GM18499 (cell line): Measurements from ENCODE around the gene EDRF1.

Experiments
- ATAC-seq: cut with Tn5 transposase; IDR thresholded peaks from one replicate; pipeline ENCODE4 v1.9.1; 2021; ENCODE audit warnings: moderate number of reproducible peaks; ENCODE audit not compliant: insufficient read depth, unreplicated experiment

Gene EDRF1

DNA sequence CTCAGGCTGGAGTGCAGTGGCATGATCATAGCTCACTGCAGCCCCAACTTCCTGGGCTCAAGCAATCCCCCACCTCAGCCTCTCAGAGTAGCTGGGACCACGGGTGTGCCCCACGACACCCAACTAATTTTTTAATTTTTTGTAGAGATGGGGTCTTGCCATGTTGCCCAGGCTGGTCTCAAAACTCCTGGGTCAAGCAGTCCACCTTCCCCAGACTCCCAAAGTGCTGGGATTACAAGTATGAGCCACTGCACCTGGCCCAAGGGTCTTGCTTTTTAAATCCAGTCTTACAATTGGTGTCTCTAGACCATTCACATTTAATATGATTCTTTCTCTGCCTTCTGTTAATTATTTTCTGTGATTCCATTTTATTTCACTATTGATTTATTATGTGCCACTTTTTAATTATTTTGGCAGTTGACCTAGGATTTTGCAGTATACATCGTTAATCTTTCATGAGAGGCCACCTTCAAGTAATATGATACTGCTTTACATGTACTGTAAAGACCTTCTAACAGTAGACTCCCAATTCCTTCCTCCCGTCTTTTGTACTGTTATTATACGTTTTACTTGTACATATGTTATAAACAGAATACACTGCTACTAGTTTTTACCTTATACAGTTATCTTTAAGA lies 37.5 kb downstream of the EDRF1 start:
- ATAC-seq, result no peak

DNA sequence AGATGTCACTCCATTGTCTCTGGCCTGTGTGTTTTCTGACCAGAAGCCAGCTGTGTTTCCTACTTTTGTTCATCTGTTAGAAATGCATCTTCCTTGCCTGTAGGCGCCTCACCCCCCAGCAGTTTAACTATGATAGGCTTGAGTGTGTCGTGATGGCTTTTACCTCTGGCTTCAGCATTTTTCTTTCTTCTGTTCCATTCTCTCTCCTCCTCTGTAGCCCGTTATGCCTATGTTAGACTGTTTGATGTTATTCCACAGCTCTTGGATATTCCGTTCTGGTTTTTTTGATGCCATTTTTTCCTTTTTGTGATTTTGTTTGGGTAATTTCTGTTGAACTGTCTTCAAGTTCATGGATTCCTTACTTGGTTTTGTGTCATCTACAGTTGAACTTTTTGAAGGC lies 38.2 kb downstream of the EDRF1 start:
- no peak for ATAC-seq

DNA sequence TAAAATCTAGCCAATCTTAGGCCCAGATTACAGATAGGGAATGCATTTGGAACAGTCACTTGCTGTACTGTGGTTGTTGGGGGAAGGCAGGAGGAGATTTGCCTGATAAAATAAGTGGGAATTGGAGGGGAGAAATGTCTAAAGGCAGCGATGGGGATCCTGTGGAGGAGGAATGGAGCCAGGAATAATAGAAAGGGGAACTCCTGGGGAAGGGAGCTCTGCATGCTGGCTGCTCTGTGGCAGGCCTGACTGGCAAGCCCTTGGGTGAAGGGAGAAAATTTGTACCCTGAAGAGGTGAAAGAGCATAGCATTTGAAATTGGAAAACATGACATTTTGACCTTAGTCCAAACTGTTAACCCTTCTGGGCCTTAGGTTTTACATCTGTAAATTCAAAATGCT lies 42.5 kb downstream of the EDRF1 start:
- ATAC-seq, result no peak

DNA sequence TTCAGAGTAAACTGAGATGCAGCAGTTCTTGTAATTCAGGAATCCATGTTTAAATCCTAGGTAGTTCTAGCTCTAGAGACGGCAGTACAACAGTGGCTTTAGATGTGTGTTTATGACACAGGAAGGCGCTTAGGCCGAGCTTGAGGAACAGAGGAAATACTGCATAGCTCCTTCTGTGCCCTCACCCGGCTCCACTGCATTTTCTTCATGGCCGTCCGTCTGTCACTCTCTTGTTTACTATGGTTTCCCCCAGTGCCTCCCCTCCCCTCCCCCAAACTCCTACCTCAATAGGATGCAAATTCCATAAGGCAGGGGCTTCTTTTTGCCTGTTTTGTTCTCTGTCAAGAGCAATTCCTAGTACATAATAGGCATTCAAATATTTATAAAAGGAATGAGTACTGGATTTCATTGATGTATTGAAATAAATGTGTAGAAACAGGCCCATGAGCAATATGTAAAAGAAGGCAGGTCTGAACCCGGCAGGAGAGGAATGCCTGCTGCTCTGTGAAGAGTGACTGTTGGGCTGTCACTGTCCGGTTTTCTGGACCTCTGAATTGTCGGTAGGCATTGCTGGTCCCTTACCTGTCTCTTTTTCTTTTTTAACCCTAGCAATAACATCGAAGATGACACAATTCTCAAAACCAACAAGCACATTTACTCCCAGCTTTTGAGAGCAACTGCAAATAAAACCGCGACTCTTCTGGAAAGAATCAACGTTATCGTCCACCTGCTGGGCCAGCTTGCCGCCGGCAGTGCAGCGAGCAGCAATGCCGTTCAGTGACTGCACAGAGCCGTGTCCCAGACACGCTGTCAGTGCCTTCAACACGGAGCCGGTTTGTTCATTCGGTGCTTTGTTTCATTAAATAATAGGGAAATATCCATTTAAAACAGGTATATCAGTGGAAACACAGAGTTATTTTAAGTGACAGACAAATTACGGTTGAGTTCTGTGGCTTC lies 43.5 kb downstream of the EDRF1 start:
- ATAC-seq, result no peak

DNA sequence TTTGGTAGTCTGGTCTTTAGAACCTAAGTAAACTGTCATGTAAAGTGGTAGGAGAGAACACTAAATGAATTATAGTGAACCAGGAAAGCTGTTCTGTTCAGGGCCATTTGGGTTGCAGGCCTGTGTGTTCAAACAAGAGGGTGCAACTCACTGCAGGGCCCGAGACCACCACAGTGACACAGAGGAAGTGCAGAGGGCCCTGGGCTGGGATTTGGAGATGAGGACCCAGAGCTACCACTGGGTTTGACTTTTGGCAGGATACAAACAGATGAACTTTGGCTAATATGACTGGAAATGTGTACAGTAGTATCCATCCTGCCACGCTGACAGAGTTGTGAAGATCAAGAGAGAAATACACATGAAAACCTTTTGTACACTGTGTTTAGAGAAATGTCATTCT lies 46.3 kb downstream of the EDRF1 start:
- ATAC-seq, result no peak

DNA sequence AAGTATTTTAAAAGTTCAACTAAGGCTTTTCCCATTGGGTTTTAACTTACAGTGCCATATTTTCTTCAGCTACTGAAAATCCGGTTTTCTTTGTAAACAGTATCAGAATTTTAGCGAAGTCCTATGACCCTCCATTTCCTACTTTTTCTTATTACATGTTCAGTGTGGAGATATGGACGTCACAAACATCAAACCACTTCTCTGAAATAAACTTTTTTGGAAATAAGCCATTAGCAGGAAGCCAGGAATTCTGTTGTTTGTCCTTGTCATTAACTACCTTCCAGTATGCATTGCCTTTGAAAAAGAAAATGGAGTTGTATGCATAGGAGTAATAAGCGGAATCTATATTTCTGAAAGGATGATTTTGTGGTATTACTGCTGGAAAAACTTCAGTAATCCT lies 47.0 kb downstream of the EDRF1 start:
- ATAC-seq, result no peak

DNA sequence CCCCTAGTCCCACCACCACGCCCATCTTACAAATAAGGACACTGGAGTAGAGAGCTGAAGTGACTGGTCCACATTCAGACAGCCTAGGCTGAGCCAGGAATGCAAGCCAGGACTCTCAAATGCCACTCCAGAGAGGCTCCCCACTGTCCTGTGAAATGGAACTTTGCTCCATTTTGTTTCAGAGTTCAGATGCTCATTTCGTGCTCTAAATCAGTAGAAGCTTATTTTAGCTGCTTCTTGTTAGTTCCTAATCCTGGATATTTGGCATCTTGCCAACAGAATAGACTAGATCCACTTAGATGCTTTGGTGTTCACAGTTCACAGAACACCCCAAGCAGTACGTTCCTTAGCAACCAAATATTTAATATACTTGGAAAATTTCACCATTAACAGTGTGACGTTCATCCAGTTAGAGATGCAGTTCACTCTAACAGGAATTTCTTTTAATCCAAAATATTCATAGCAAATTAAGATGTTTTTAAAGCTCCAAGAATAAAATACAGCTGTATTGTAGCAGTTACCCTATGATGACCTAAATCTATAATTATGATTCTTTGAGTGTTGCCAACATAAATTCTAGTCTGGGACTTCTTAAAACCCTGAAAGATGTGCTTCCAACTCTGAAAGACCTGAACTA lies 48.8 kb downstream of the EDRF1 start:
- ATAC-seq, result no peak

DNA sequence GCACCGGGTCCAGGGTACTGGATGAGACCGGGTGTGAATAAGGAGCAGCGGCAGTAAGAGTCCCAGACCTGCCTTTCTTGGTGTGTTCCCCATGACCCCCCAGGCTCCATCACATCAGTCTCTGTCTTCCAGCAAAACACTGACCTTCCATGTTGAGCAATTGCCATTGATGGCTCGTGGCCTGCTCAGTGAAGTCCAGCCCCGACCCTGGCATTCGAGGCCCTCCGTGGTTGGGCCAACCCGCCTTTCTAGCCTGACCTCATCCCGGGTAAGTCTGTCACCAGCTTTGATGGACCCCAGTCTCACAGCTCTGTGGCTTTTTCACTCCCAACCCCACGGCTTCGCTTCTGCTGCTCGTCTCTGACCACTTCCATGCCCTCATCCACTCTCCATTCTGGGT lies 49.7 kb downstream of the EDRF1 start:
- no peak for ATAC-seq

DNA sequence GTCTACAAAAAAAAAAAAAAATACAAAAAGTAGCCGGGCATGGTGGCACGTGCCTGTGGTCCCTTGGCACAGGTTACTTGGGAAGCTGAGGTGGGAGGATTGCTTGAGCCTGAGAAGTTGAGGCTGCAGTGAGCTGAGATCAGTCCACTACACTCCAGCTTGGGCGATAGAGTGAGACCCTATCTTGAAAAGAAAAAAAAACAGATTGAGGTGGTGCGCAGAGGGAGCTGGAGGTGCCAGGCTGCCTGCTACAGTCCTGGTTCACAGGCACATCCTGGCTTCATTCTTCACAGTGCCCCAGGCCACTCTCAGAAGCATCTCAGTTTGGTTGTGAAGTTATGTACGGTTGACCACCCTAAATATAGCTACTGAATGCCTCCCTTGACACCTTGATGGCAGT lies 51.3 kb downstream of the EDRF1 start:
- ATAC-seq, result no peak

DNA sequence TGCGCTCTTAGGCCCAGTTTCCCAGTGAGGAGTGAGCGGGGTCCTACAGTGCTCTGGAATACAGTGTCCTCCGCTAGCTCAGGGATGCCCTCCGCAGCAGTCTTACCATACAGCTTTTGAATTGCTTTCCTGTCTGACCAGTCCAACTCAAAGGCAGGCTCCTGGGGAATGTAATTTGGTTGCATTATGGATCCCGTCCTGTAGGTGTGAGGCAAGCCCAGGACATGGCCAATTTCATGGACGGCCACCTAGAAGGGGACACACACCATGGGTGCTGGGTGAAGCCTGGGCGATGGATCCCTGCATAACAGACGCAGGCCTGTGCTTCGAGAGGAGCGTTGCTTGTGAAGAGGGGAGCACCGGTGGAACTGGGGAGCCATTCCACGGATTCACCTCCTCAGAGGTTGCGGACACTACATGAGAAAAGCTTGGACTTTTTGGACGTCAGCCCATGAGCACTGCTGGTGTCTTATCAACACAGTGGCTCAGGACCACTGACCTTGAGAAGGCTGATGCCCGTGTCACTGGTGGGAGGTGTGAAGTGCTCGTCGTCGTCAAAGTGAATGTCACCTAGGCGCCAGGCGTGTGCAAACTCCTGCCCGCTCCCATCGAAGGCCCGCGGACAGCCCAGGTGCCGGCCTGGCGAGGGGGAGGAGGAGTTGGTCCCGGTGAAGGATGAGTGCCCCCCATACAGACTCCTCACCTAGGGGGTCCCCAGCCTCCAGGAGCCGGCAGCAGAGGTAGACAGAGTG lies 52.8 kb downstream of the EDRF1 start:
- no peak for ATAC-seq

DNA sequence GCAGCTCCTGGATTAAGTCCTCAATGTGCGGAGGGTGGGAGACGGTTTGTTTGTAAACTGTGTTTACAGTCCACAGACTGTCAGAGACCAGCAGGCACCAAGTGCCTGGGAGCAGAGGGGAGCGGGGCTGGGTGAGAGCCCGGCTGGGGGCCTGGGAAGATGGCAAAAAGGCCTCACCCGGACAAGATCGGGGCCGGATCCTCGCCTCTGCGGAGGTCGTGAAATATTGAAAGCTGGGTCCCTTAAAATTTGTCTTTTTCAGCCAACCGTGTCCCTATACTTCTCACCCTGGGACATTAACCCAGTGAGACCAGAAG lies 53.3 kb downstream of the EDRF1 start:
- ATAC-seq, result no peak

DNA sequence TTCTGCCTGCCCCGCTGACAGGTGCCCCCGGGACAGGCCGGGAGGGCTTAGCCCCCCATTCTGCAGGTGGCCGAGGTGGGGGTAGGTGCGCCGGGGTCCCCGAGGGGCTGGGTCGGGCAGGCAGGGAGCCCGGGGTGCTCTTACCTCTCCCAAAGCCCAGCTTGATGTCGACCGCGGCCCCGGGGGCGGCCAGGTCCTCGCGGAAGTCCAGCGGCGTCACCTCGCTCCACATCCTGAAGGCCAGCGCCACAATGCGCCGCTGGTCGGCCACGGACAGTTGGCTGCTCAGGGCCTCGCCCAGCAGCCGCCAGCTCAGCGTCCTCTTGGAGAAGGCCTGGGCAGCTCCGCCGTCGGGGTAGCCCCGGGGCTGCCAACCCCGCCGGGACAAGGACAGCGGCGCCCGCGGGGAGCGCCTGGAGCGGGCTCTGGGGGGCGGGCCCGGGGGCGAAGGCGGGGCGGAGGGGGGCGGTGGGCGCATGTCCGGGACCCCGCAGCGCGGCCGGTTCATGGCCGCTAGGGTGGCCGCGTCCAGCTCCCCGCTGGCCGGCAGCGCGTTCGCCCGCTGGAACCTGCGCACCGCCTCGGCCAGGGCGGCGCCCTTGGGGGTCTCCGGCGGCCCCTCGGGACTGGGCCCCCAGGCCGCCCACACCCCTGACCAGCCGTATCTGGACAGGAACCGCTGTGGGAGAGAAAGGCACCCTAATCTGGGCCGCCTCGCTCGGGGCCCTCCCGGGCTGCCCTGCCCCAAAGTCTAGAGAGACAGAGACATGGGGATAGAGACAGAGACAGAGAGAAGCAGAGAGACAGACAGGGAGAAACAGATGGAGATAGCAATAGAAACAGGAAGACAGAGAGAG lies 54.4 kb downstream of the EDRF1 start:
- no peak for ATAC-seq

DNA sequence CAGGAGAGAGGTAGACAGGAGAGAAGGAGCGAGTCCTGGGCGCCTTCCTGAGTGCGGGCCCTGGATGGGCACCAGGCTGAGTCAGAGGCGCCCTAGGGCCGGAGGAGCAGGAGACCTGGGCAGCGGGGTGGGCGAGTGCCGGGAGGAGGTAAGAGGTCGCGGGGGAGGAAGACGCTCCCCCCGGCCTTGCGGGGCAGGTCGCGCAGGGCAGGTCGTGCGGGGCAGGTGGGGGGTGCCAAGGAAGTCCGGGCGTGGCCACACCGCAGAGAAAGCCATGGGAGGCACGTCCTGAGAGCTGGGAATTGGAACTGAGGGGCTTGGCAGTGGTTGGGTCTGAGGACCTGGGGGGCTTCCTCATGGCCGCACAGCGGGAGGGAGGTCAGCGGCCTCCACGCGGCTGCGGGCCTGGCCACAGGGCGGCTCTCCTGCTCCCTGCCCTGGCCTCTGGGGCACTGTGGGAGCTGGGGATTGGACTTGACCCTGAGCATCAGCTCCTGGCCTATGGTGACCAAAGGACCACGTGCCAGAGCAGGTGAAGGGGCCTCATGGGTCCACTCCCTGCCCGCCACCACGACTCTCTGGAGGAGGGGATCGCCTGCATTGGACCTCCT lies 55.2 kb downstream of the EDRF1 start:
- no peak for ATAC-seq

DNA sequence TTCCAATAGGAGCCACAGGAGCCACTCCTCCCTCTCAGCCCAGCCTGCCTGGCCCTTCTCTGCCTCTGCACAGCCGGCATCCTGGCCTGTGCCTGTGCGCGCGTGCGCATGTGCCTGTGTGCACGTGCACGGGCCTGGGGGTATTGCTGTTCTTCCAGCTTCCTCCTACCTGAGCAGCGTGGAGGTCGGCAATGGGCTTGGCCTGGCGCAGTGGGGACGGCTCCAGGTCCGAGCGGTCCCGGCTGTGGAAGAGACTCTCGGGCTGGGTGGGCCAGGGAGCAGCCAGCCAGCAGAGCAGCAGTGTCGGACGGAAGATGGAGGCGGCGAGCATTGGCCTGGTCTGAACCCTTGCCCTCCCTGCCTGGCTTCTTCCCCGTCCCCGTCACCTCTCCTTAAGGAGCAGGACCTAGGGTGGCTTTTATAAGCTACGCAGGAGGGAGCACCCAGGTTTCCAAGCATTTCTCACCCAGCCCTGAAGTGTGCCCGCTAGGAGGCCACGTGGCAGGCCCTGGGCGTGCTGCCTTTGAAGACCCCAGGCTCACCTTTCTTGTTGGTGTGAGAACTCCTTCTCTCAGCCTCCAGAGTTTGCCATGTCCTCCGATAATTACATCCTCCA lies 56.1 kb downstream of the EDRF1 start, which contains the start of gene MMP21:
Gene MMP21 (minus strand): TSS at position 331 of the 616 bp plus-strand sequence. CDS start 0 bp downstream, at position 331.
- no peak for ATAC-seq

DNA sequence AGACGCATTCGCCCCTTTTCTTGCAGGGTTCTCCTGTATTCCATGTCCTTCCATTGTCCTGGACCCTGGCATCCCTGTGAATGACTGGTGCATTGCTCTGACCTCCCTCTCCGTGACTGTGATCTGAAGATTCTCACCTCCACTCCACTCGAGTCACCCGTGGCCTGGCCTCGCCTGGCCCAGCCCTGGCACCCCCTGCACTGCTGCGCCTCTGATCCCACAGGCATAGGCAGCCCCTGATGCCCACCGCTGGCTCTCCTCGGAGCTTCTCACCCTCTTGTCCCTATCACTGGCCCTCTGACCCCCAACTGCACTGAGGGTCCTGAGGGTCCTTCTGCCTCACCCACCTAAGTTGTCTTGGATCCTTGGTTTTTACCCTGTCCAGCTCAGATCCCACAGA lies 58.3 kb downstream of the EDRF1 start:
- ATAC-seq, result no peak

DNA sequence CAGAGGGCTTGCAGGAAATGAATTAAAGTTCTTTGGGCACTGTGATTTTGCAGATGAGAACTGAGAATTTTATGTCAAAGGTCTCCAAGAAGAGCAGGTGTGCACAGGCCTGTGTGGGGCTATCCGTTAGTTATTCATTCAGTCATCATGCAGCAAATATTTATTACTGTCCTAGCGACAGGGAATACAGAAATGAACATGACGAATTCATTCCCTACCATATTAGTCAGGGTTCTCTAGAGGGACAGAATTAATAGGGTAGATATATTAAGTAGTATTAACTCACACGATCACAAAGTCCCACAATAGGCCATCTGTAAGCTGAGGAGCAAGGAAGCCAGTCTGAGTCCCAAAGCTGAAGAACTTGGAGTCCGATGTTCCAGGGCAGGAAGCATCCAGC lies 59.0 kb downstream of the EDRF1 start:
- ATAC-seq, result no peak

DNA sequence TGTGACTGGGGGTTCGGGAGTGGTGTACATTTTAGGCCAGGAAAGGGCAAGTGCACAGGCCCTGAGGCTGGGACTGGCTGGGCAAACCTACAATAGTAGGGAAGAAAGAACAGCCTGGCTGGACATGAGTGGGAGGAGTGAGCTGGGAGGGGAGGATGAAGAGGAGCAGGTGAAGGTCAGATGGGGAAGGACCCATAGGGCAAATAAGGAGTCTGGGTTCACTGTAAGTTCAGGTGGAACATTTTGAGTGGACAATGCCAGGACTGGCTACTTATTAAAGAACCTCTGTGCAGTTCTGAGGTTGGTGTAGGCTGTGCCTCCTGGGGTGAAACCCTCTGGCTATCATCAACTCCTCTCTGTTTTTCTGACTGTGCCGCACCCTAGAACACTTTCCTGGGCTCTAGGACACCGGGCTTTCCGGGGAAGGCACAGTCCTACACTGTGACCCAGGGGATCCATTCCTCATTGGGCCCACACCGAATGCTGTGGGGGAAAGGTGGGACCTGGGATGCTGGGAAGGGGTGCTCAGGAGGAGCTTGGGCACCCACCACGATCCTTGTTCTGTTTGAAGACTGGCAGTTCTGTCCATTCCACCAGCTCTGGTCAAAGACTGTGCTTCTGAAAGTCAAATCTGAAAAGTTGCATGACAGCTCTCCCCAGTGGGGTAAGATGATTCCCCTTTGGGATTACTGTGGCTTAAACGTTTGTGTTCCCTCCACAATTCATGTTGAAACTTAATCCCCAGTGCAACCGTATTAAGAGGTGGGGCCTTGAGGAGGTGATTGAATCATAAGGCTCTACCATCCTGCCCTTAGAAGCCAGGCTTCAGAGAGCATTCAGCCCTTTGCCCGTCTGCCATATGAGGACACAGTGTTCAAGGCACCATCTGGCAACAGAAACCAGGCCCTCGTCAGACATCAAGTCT lies 60.2 kb downstream of the EDRF1 start:
- ATAC-seq, result no peak

DNA sequence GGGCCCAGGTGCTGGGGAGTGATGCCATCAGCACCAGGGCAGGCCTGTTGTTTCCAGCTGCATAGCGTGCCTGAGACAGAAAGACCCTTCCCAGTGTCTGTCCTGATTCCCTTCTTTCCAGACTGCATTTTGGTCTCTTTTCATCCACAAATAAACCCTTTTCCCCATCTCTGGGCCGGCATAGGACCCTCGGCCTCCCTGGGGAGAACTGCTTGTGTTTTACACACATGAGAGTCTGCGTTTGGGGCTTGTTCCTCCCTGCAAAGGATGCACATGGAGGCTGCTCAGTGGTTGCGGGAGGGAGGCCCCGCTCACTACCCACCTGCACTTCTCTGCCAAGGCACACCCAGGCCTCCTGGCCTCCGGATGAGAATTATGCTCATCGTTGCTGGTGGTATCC lies 61.9 kb downstream of the EDRF1 start:
- no peak for ATAC-seq
